AG09319 (cell line): ENCODE measurements around the gene PRDM15.

ENCODE experiments used
- DNase-seq: peaks from one replicate; pipeline ENCODE4 v3.0.0-alpha.2; 2010; ENCODE audit warnings: low read depth; ENCODE audit errors: extremely low read depth
- CTCF ChIP-seq: IDR thresholded peaks from 2 replicates; pipeline ENCODE4 v1.5.1; 2011; ENCODE audit warnings: low read depth, mild to moderate bottlenecking, inconsistent platforms, low read length, moderate library complexity

PRDM15 gene

GRCh38 chr21:41801321-41802197 is 77.6 kb downstream of the PRDM15 start:
- no peak for DNase-seq

GRCh38 chr21:41800425-41801320 is 78.5 kb downstream of the PRDM15 start:
- DNase-seq, result no peak

More at GRCh38 chr21:41801321-41802197, 77.6 kb downstream of the PRDM15 start:
- TF ChIP-seq CTCF, result no peak

GRCh38 chr21:41799763-41800162 is 79.4 kb downstream of the PRDM15 start:
- DNase-seq, result no peak
- TF ChIP-seq CTCF, result no peak

More at GRCh38 chr21:41800425-41801320, 78.5 kb downstream of the PRDM15 start:
- no peak for TF ChIP-seq CTCF

GRCh38 chr21:41798326-41798725 is 80.8 kb downstream of the PRDM15 start:
- TF ChIP-seq CTCF, result no peak
- no peak for DNase-seq

GRCh38 chr21:41796476-41797080 is 82.6 kb downstream of the PRDM15 start:
- TF ChIP-seq CTCF, result no peak
- DNase-seq, result no peak

- no peak for DNase-seq
- no peak for TF ChIP-seq CTCF
Observed at GRCh38 chr21:41795726-41796125, 83.4 kb downstream of the PRDM15 start.

- no peak for DNase-seq
- TF ChIP-seq CTCF, result no peak
Observed at GRCh38 chr21:41794600-41794999, 84.5 kb downstream of the PRDM15 start.
